HG02870 (cell line): Measurements from ENCODE around the gene SULT1A1.
"Not testable (repeated sequence)": the region's sequence is repeated elsewhere in the genome, so short reads cannot be mapped to it uniquely, and the experiment has no call there.

Source experiments
- ATAC-seq: cut with Tn5 transposase; IDR thresholded peaks from one replicate; pipeline ENCODE4 v1.9.1; 2021; ENCODE audit warnings: mild to moderate bottlenecking, moderate library complexity; ENCODE audit not compliant: unreplicated experiment

SULT1A1 gene

GRCh38 chr16:28608867-28609596 is 812 bp downstream of the SULT1A1 start:
- not testable (repeated sequence) for ATAC-seq

GRCh38 chr16:28608496-28608808 is 1.4 kb downstream of the SULT1A1 start:
- ATAC-seq = not testable (repeated sequence)

GRCh38 chr16:28607681-28608495 is 2.0 kb downstream of the SULT1A1 start:
- ATAC-seq = not testable (repeated sequence)

GRCh38 chr16:28607116-28607623 is 2.7 kb downstream of the SULT1A1 start:
- no peak for ATAC-seq

GRCh38 chr16:28606291-28607115 is 3.3 kb downstream of the SULT1A1 start:
- ATAC-seq = no peak

- no peak for ATAC-seq
Observed at GRCh38 chr16:28604186-28604565, 5.7 kb downstream of the SULT1A1 start.

GRCh38 chr16:28603381-28604185 is 6.3 kb downstream of the SULT1A1 start:
- ATAC-seq = no peak

- no peak for ATAC-seq
Observed at GRCh38 chr16:28602529-28602928, 7.3 kb downstream of the SULT1A1 start.

GRCh38 chr16:28602062-28602461 is 7.8 kb downstream of the SULT1A1 start:
- not testable (repeated sequence) for ATAC-seq

GRCh38 chr16:28601589-28601988 is 8.3 kb downstream of the SULT1A1 start:
- ATAC-seq = not testable (repeated sequence)

GRCh38 chr16:28600965-28601364 is 8.9 kb downstream of the SULT1A1 start:
- not testable (repeated sequence) for ATAC-seq

- ATAC-seq = not testable (repeated sequence)
Observed at GRCh38 chr16:28599377-28600285, 10.2 kb downstream of the SULT1A1 start.

- ATAC-seq = no peak
Observed at GRCh38 chr16:28597692-28598261, 12.1 kb downstream of the SULT1A1 start.

- no peak for ATAC-seq
Observed at GRCh38 chr16:28596840-28597691, 12.8 kb downstream of the SULT1A1 start, which contains the start of gene SULT1A2. SULT1A2 (minus strand) TSS chr16:28597050; CDS start chr16:28595930, 1,120 bp downstream.

- no peak for ATAC-seq
Observed at GRCh38 chr16:28596115-28596630, 13.7 kb downstream of the SULT1A1 start.

- ATAC-seq = not testable (repeated sequence)
Observed at GRCh38 chr16:28595451-28595850, 14.4 kb downstream of the SULT1A1 start.

- no peak for ATAC-seq
Observed at GRCh38 chr16:28592979-28593553, 16.8 kb downstream of the SULT1A1 start.
